H1 (cell line): ENCODE measurements around the gene DNAL4. TPM values are rescaled to one million over a fixed set of nuclear protein-coding genes. Genes with fewer than 3 reads are reported as not detected.

ENCODE experiments used
- CHD2 ChIP-seq: IDR thresholded peaks from 2 replicates; pipeline ENCODE4 v1.6.1; 2012; ENCODE audit warnings: low read length, improper control_type of control experiment
- CREB1 ChIP-seq: IDR thresholded peaks from 2 replicates; pipeline ENCODE4 v1.6.1; 2012; ENCODE audit warnings: inconsistent platforms
- E2F6 ChIP-seq: IDR thresholded peaks from 2 replicates; pipeline ENCODE4 v1.6.1; 2012; ENCODE audit warnings: inconsistent platforms
- GTF2F1 ChIP-seq: IDR thresholded peaks from 2 replicates; pipeline ENCODE4 v1.6.1; 2012; ENCODE audit warnings: low read depth, low read length, improper control_type of control experiment, borderline replicate concordance
- HDAC2 ChIP-seq, 2 experiments: fragments of 300-600 bp in 1 of 2; sonication (generic) in 1 of 2; IDR thresholded peaks; 2 replicates each; pipeline ENCODE4 v1.6.1; 2011 to 2012; ENCODE audit warnings: low read depth in 2 of 2, low read length in 2 of 2, mild to moderate bottlenecking in 2 of 2, moderate library complexity in 2 of 2, borderline replicate concordance in 1 of 2, inconsistent platforms in 1 of 2
- JUND ChIP-seq: IDR thresholded peaks from 2 replicates; pipeline ENCODE4 v1.6.1; 2011; ENCODE audit warnings: mild to moderate bottlenecking, improper control_type of control experiment, low read length
- KDM5A ChIP-seq: fragments of 200-600 bp; IDR thresholded peaks from 2 replicates; pipeline ENCODE4 v1.7.1; 2012; ENCODE audit warnings: mild to moderate bottlenecking, low read length, inconsistent platforms, mixed read lengths
- TCF12 ChIP-seq: IDR thresholded peaks from 2 replicates; pipeline ENCODE4 v1.6.1; 2011; ENCODE audit warnings: low read depth, mild to moderate bottlenecking, low read length
- USF2 ChIP-seq: IDR thresholded peaks from 2 replicates; pipeline ENCODE4 v1.6.1; 2011; ENCODE audit warnings: low read length, improper control_type of control experiment
- ZNF274 ChIP-seq: IDR thresholded peaks from 2 replicates; pipeline ENCODE4 v1.7.0; 2012; ENCODE audit warnings: low read length, borderline replicate concordance; ENCODE audit errors: extremely low read depth
- polyA plus RNA-seq, 7 experiments: library from polyadenylated mRNA; depleted of rRNA in 3 of 7; stranded (reverse) in 5 of 7; unstranded in 2 of 7; fragments of >200 nt in 5 of 7; fragments of 200-250 nt in 2 of 7; gene quantifications; 1 replicate in 5 of 7; 2 replicates in 1 of 7; 4 replicates in 1 of 7; pipeline versions ENCODE4 v1.2.1 to v1.2.3, GENCODE V29; 2011 to 2013; ENCODE audit warnings: missing spikeins in 2 of 7, mixed read lengths in 2 of 7
- total RNA-seq: library from RNA; stranded (reverse); fragmentation: NEBNext Ultra II Directional; extraction: Animal tissue kit (Norgen Biotek cat#: 25700); gene quantifications from 2 replicates; pipeline ENCODE4 v1.2.1, GENCODE V29; 2021

Gene DNAL4
- total and polyA plus RNA-seq, 2 of the 8 experiments (the other 6 are each of a cell fraction or from before 2014, with no cell fraction given), result 8.8 to 14.0 TPM

GRCh38 chr22:38766076-38766777 lies 27.7 kb downstream of the DNAL4 start (continued):
- TF ChIP-seq USF2 (0 out of 2 replicates have a peak, but pooled peaks have one; percentile 13), E2F6 (peak; percentile 33; the same call in 1 of the 2 replicates), HDAC2 (IDR thresholded peaks at IDR 0.05; ENCODE audit: borderline replicate concordance in 1 of 2, low read depth in 2 of 2, low read length in 2 of 2) (no peak), JUND (peak; percentile 83; the same call in 1 of the 2 replicates), CHD2 (no peak), CREB1 (peak; percentile 41; the same call in 1 of the 2 replicates), ZNF274 (no peak), TCF12 (peak; percentile 66; the same call in 1 of the 2 replicates), KDM5A (no peak), GTF2F1 (no peak)
